HG02642 (cell line): ENCODE measurements around the gene UCN3.

Experiments
- ATAC-seq: cut with Tn5 transposase; IDR thresholded peaks from one replicate; pipeline ENCODE4 v1.9.1; 2021; ENCODE audit warnings: mild to moderate bottlenecking; ENCODE audit not compliant: unreplicated experiment, poor library complexity

UCN3 gene

GRCh38 chr10:5364890-5365338 is at the start of gene UCN3:
Gene UCN3 (plus strand): TSS chr10:5364966. CDS start chr10:5373721, 8,755 bp downstream.
- ATAC-seq, result no peak

GRCh38 chr10:5317547-5318107 is 47.1 kb upstream of the UCN3 start:
- ATAC-seq, result no peak

GRCh38 chr10:5318148-5318547 is 46.6 kb upstream of the UCN3 start:
- ATAC-seq, result no peak

GRCh38 chr10:5319863-5320262 is 44.9 kb upstream of the UCN3 start:
- no peak for ATAC-seq

- no peak for ATAC-seq
Measured at GRCh38 chr10:5321273-5321672, 43.5 kb upstream of the UCN3 start.

- no peak for ATAC-seq
Measured at GRCh38 chr10:5323446-5323845, 41.3 kb upstream of the UCN3 start.

GRCh38 chr10:5325076-5325475 is 39.7 kb upstream of the UCN3 start:
- no peak for ATAC-seq

- no peak for ATAC-seq
Measured at GRCh38 chr10:5334196-5334880, 30.4 kb upstream of the UCN3 start.

- no peak for ATAC-seq
Measured at GRCh38 chr10:5338010-5338409, 26.8 kb upstream of the UCN3 start.

GRCh38 chr10:5343092-5343491 is 21.7 kb upstream of the UCN3 start:
- ATAC-seq, result no peak

- no peak for ATAC-seq
Measured at GRCh38 chr10:5343561-5343960, 21.2 kb upstream of the UCN3 start.

- no peak for ATAC-seq
Measured at GRCh38 chr10:5343979-5344378, 20.8 kb upstream of the UCN3 start.

- ATAC-seq, result no peak
Measured at GRCh38 chr10:5344746-5345145, 20.0 kb upstream of the UCN3 start.

GRCh38 chr10:5346881-5347280 is 17.9 kb upstream of the UCN3 start:
- no peak for ATAC-seq

GRCh38 chr10:5349362-5349761 is 15.4 kb upstream of the UCN3 start:
- ATAC-seq, result no peak

GRCh38 chr10:5354068-5354467 is 10.7 kb upstream of the UCN3 start:
- ATAC-seq, result no peak

GRCh38 chr10:5355594-5356301 is 9.0 kb upstream of the UCN3 start:
- ATAC-seq, result no peak

- no peak for ATAC-seq
Measured at GRCh38 chr10:5356302-5356763, 8.4 kb upstream of the UCN3 start.

GRCh38 chr10:5360318-5360915 is 4.3 kb upstream of the UCN3 start:
- ATAC-seq, result no peak

GRCh38 chr10:5361966-5362365 is 2.8 kb upstream of the UCN3 start:
- no peak for ATAC-seq

- ATAC-seq, result no peak
Measured at GRCh38 chr10:5362873-5363272, 1.9 kb upstream of the UCN3 start.
